OCI-LY1 (cell line): ENCODE measurements around the gene RTRAF.
A peak's percentile ranks its signal among the peaks of the same experiment; 100 is the strongest.

Experiments used
- H2AFZ ChIP-seq: fragments of 200-600 bp; sonication (generic), shearing (Covaris generic); 2 replicates; pipeline ENCODE4 v1.6.0; 2014; ENCODE audit warnings: antibody characterized with exemption, mild to moderate bottlenecking, low read length
- H3F3A ChIP-seq: fragments of 200-600 bp; sonication (generic), shearing (Covaris generic); 2 replicates; pipeline ENCODE4 v1.6.0; 2014; ENCODE audit warnings: mild to moderate bottlenecking, antibody characterized with exemption, low read length, moderate library complexity; ENCODE audit not compliant: insufficient read depth
- H3K27ac ChIP-seq: fragments of 200-600 bp; sonication (generic); 2 replicates; pipeline ENCODE4 v1.5.1; 2014; ENCODE audit warnings: low read length, mixed run types, mild to moderate bottlenecking, low read depth; ENCODE audit not compliant: poor library complexity, severe bottlenecking
- H3K27me3 ChIP-seq: fragments of 200-600 bp; sonication (generic); 2 replicates; pipeline ENCODE4 v1.6.0; 2014; ENCODE audit warnings: antibody characterized with exemption, mild to moderate bottlenecking, low read length, moderate library complexity; ENCODE audit not compliant: insufficient read depth
- H3K36me3 ChIP-seq: fragments of 200-600 bp; sonication (generic); 2 replicates; pipeline ENCODE4 v1.6.1; 2014; ENCODE audit warnings: mild to moderate bottlenecking, antibody characterized with exemption, low read length, moderate library complexity, mixed read lengths; ENCODE audit not compliant: insufficient read depth
- H3K4me1 ChIP-seq: fragments of 200-600 bp; sonication (generic); 2 replicates; pipeline ENCODE4 v1.5.1; 2014; ENCODE audit warnings: mild to moderate bottlenecking, low read length, moderate library complexity; ENCODE audit not compliant: insufficient read depth, severe bottlenecking
- H3K4me2 ChIP-seq: fragments of 200-600 bp; sonication (generic), shearing (Covaris generic); 2 replicates; pipeline ENCODE4 v1.6.1; 2014; ENCODE audit warnings: low read length
- H3K4me3 ChIP-seq: fragments of 200-600 bp; sonication (generic); 2 replicates; pipeline ENCODE4 v1.5.1; 2014; ENCODE audit warnings: low read length, low read depth, mild to moderate bottlenecking, mixed read lengths; ENCODE audit not compliant: poor library complexity, severe bottlenecking
- H3K79me2 ChIP-seq: fragments of 200-600 bp; shearing (Covaris generic); 2 replicates; pipeline ENCODE4 v1.6.1; 2016; ENCODE audit warnings: mixed run types, low read length, mixed read lengths; ENCODE audit not compliant: insufficient read depth
- H3K9ac ChIP-seq: fragments of 200-600 bp; sonication (generic), shearing (Covaris generic); 2 replicates; pipeline ENCODE4 v1.6.1; 2014; ENCODE audit warnings: mild to moderate bottlenecking, low read length, mixed read lengths
- H3K9me2 ChIP-seq: fragments of 200-600 bp; sonication (generic), shearing (Covaris generic); 2 replicates; pipeline ENCODE4 v1.6.1; 2014; ENCODE audit warnings: low read depth, mild to moderate bottlenecking, low read length, mixed read lengths
- H3K9me3 ChIP-seq: fragments of 200-600 bp; shearing (Covaris generic); 2 replicates; pipeline ENCODE4 v1.6.1; 2014; ENCODE audit warnings: low read length, mixed read lengths
- H4K20me1 ChIP-seq: fragments of 200-600 bp; sonication (generic), shearing (Covaris generic); 2 replicates; pipeline ENCODE4 v1.6.0; 2016; ENCODE audit warnings: mild to moderate bottlenecking, low read length; ENCODE audit not compliant: insufficient read depth
- EZH2 ChIP-seq: fragments of 200-600 bp; sonication (generic), shearing (Covaris generic); IDR thresholded peaks from 2 replicates; pipeline ENCODE4 v1.8.0; 2017; ENCODE audit warnings: borderline replicate concordance, mixed run types, mild to moderate bottlenecking, antibody characterized with exemption, low read length, moderate library complexity, mixed read lengths
- TF ChIP-seq, protein P1 (sequence below): fragments of 200-600 bp; sonication (generic), shearing (Covaris generic); IDR thresholded peaks from 2 replicates; pipeline ENCODE4 v1.5.1; 2017; ENCODE audit warnings: mild to moderate bottlenecking, antibody characterized with exemption, low read length, moderate library complexity, mixed read lengths

RTRAF gene

DNA sequence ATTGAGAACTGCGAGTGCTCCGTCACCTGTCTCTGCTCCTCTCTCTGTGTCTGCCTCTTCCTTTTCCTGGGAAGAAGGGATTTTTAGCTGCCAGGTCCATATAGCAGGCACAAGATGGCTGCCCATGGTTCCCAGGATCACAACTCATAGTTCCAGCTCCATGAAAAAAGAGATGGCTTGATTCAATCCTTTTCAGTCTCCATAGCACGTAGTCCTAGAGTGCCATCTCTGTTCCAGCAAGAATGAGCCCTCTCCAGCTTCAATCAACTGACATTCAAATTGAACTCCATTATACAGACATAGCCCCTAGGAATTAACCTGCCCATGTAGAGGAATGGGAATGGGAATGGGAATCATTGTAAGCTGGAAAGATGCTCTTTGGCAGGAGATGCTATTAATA, 34.7 kb upstream of the RTRAF start:
- Histone ChIP-seq H3K36me3 (no peaks in the 10 kb centered on the region), H3K4me1 (no peaks in the 10 kb centered on the region), H3K9me2 (no peaks in the 10 kb centered on the region), H3K9ac (no peak overlapping the region), H3K9me3 (no peaks in the 10 kb centered on the region), H3K79me2 (no peaks in the 10 kb centered on the region), H3K4me3 (no peak overlapping the region), H4K20me1 (no peaks in the 10 kb centered on the region), H3F3A (no peaks in the 10 kb centered on the region), H3K27ac (no peak overlapping the region), H3K4me2 (no peak overlapping the region), H2AFZ (no peak overlapping the region), H3K27me3 (no peaks in the 10 kb centered on the region)
- TF ChIP-seq, protein P1, sequence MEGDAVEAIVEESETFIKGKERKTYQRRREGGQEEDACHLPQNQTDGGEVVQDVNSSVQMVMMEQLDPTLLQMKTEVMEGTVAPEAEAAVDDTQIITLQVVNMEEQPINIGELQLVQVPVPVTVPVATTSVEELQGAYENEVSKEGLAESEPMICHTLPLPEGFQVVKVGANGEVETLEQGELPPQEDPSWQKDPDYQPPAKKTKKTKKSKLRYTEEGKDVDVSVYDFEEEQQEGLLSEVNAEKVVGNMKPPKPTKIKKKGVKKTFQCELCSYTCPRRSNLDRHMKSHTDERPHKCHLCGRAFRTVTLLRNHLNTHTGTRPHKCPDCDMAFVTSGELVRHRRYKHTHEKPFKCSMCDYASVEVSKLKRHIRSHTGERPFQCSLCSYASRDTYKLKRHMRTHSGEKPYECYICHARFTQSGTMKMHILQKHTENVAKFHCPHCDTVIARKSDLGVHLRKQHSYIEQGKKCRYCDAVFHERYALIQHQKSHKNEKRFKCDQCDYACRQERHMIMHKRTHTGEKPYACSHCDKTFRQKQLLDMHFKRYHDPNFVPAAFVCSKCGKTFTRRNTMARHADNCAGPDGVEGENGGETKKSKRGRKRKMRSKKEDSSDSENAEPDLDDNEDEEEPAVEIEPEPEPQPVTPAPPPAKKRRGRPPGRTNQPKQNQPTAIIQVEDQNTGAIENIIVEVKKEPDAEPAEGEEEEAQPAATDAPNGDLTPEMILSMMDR = peak; percentile 13; the same call in 1 of the 2 replicates
- TF ChIP-seq EZH2 = no peak

DNA sequence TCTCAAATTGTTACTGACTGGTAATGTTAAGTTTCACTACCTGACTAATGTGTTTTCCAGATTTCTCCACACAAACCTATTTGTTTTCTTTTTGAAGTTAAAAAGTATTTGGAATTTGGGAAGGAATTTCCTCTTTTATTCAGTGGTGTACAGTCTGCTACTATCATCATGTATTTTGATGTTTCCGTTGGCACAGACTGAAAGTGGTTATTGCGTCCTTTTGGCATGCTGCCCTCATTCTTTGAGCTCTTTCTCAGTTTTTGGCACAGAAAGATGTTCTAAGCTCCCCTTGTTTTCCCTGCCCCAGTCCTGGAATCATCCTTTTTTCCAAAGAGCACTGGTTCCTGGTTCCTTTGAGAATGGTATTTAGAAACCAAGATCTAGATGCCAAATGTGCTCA, 31.4 kb upstream of the RTRAF start:
- no peak overlapping the region for H2AFZ ChIP-seq
- no peaks in the 10 kb centered on the region for H3K4me1 ChIP-seq
- no peak overlapping the region for H3K27ac ChIP-seq
- H3K4me3 ChIP-seq = no peak overlapping the region
- H3K9ac ChIP-seq = no peak overlapping the region
- TF ChIP-seq, protein P1 = no peak
- no peak for TF ChIP-seq EZH2
- no peak overlapping the region for H3K4me2 ChIP-seq
- no peaks in the 10 kb centered on the region for H3K9me3 ChIP-seq
- no peaks in the 10 kb centered on the region for H4K20me1 ChIP-seq
- no peaks in the 10 kb centered on the region for H3K9me2 ChIP-seq
- H3K27me3 ChIP-seq = no peaks in the 10 kb centered on the region
- H3K36me3 ChIP-seq = no peaks in the 10 kb centered on the region
- no peaks in the 10 kb centered on the region for H3F3A ChIP-seq
- no peaks in the 10 kb centered on the region for H3K79me2 ChIP-seq

DNA sequence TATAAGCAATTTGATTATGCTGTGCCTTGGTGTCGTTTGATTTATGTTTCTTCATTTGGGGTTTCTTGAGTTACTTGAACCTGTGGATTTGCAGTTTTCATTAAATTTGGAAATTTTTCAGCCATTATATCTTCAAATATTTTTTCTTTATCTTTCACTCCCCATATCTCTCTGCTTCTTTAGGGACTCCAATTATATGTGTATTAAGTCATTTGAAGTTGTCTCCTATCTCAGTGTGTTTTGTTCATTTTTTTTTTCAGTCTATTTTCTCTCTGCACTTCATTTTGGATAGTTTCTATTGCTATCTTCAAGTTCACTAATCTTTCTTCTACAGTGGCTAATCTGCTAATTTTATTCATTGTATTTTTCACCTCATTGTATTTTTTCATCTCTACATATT, 29.4 kb upstream of the RTRAF start:
- Histone ChIP-seq H3K36me3 (no peaks in the 10 kb centered on the region), H3F3A (no peaks in the 10 kb centered on the region), H3K4me1 (no peaks in the 10 kb centered on the region), H3K9ac (no peak overlapping the region), H3K9me3 (no peaks in the 10 kb centered on the region), H3K79me2 (no peaks in the 10 kb centered on the region), H3K4me2 (no peak overlapping the region), H3K27me3 (no peaks in the 10 kb centered on the region), H2AFZ (no peak overlapping the region), H3K4me3 (no peak overlapping the region), H3K9me2 (no peaks in the 10 kb centered on the region), H3K27ac (no peak overlapping the region), H4K20me1 (no peaks in the 10 kb centered on the region)
- TF ChIP-seq, protein P1 = no peak
- TF ChIP-seq EZH2 = no peak
